GM23338 (cell line): ENCODE results near the gene CRKL. TPM values are rescaled to one million over a fixed set of nuclear protein-coding genes. Genes with fewer than 3 reads are reported as not detected.

Experiments
- ATAC-seq: fragments of 200-7000 bp; cut with Tn5 transposase; 3 replicates; pipeline ENCODE4 v1.9.1; 2020
- DNase-seq: peaks from one replicate; pipeline ENCODE4 v3.0.0-alpha.2; 2015; ENCODE audit warnings: low spot score
- H2AFZ ChIP-seq: fragments of 200-600 bp; sonication (generic); 2 replicates; pipeline ENCODE4 v1.8.0; 2016; ENCODE audit warnings: antibody characterized with exemption, mild to moderate bottlenecking, moderate library complexity
- H3F3A ChIP-seq: fragments of 200-600 bp; sonication (generic); replicated peaks from 2 replicates; pipeline ENCODE4 v1.8.0; 2017; ENCODE audit warnings: antibody characterized with exemption, mixed run types, low read depth
- H3K27ac ChIP-seq: fragments of 200-600 bp; sonication (generic); 2 replicates; pipeline ENCODE4 v1.6.1; 2016; ENCODE audit warnings: low read depth
- H3K27me3 ChIP-seq: fragments of 200-600 bp; sonication (generic); 2 replicates; pipeline ENCODE4 v1.8.0; 2016; ENCODE audit warnings: mild to moderate bottlenecking, mixed run types, moderate library complexity; ENCODE audit not compliant: insufficient read depth
- H3K36me3 ChIP-seq: fragments of 200-600 bp; sonication (generic); 2 replicates; pipeline ENCODE4 v1.8.0; 2016; ENCODE audit warnings: mild to moderate bottlenecking; ENCODE audit not compliant: insufficient read depth
- H3K4me1 ChIP-seq: fragments of 200-600 bp; sonication (generic); 2 replicates; pipeline ENCODE4 v1.8.0; 2016; ENCODE audit warnings: mild to moderate bottlenecking, moderate library complexity; ENCODE audit not compliant: insufficient read depth
- H3K4me2 ChIP-seq: fragments of 200-600 bp; sonication (generic); 2 replicates; pipeline ENCODE4 v1.7.1; 2017; ENCODE audit warnings: mixed run types
- H3K4me3 ChIP-seq: fragments of 200-600 bp; sonication (generic); 2 replicates; pipeline ENCODE4 v1.6.1; 2016; ENCODE audit warnings: mixed run types
- H3K79me2 ChIP-seq: fragments of 200-600 bp; sonication (generic); replicated peaks from 2 replicates; pipeline ENCODE4 v1.8.0; 2017; ENCODE audit warnings: mild to moderate bottlenecking; ENCODE audit not compliant: insufficient read depth
- H3K9me2 ChIP-seq: fragments of 200-600 bp; sonication (generic); 2 replicates; pipeline ENCODE4 v1.8.0; 2017; ENCODE audit not compliant: insufficient read depth
- H4K20me1 ChIP-seq: fragments of 200-600 bp; sonication (generic); replicated peaks from 2 replicates; pipeline ENCODE4 v1.8.0; 2017; ENCODE audit warnings: mild to moderate bottlenecking; ENCODE audit not compliant: insufficient read depth
- H3K27ac Mint-ChIP-seq: 2 replicates; pipeline ENCODE4 v1.8.0; 2020; ENCODE audit warnings: inconsistent platforms, mild to moderate bottlenecking, moderate library complexity, mixed read lengths
- H3K27me3 Mint-ChIP-seq: 3 replicates; pipeline ENCODE4 v1.8.0; 2022; ENCODE audit warnings: low read depth, mild to moderate bottlenecking, moderate library complexity, mixed read lengths, inconsistent platforms; ENCODE audit not compliant: insufficient read depth, poor library complexity
- H3K36me3 Mint-ChIP-seq: 3 replicates; pipeline ENCODE4 v1.8.0; 2021; ENCODE audit warnings: low read depth, mild to moderate bottlenecking, inconsistent platforms, moderate library complexity, mixed read lengths
- H3K4me1 Mint-ChIP-seq: 3 replicates; pipeline ENCODE4 v1.8.0; 2020; ENCODE audit warnings: mild to moderate bottlenecking, inconsistent platforms, mixed read lengths
- H3K4me3 Mint-ChIP-seq: 3 replicates; pipeline ENCODE4 v1.8.0; 2021; ENCODE audit warnings: moderate library complexity, mild to moderate bottlenecking, inconsistent platforms, mixed read lengths
- H3K9me3 Mint-ChIP-seq: 3 replicates; pipeline ENCODE4 v1.8.0; 2020; ENCODE audit warnings: moderate library complexity, mild to moderate bottlenecking, inconsistent platforms, mixed read lengths
- ETS1 ChIP-seq: IDR thresholded peaks from 2 replicates; pipeline ENCODE4 v1.6.1; 2016; ENCODE audit warnings: antibody characterized with exemption
- EZH2phosphoT487 ChIP-seq: fragments of 200-600 bp; sonication (generic); IDR thresholded peaks from one replicate; pipeline ENCODE4 v1.8.1; 2018; ENCODE audit warnings: antibody characterized with exemption; ENCODE audit not compliant: unreplicated experiment
- NANOG ChIP-seq: IDR thresholded peaks from 2 replicates; pipeline ENCODE4 v1.6.1; 2016; ENCODE audit warnings: antibody characterized with exemption, borderline replicate concordance
- POLR2AphosphoS5 ChIP-seq: IDR thresholded peaks from 2 replicates; pipeline ENCODE4 v1.6.1; 2016; ENCODE audit warnings: antibody characterized with exemption, low read depth
- REST ChIP-seq: IDR thresholded peaks from one replicate; pipeline ENCODE4 v1.6.1; 2018; ENCODE audit warnings: antibody characterized with exemption; ENCODE audit not compliant: unreplicated experiment
- STAT1 ChIP-seq: IDR thresholded peaks from one replicate; pipeline ENCODE4 v1.6.1; 2016; ENCODE audit warnings: antibody characterized with exemption; ENCODE audit not compliant: unreplicated experiment
- ZNF462 ChIP-seq: fragments of 250-450 bp; sonication (Bioruptor Pico); IDR thresholded peaks from 2 replicates; pipeline ENCODE4 v1.5.0; 2020; ENCODE audit warnings: mild to moderate bottlenecking, moderate library complexity
- polyA plus RNA-seq: library from polyadenylated mRNA; unstranded; fragments of >200 nt; fragmentation: Nextera tagmentation; extraction: Ambion mirVana; gene quantifications from 2 replicates; pipeline ENCODE4 v1.2.1, GENCODE V29; 2016
- total RNA-seq: library from RNA; depleted of rRNA; stranded (reverse); fragments of >200 nt; shearing (Covaris generic); gene quantifications from 2 replicates; pipeline ENCODE4 v1.2.3, GENCODE V29; 2014

The CRKL gene
- total and polyA plus RNA-seq, 2 experiments from 2014 or later, result 39.5 to 104 TPM

- DNase-seq, result no peak
- no peak for TF ChIP-seq STAT1
- no peak for TF ChIP-seq ETS1
- Histone ChIP-seq H2AFZ (no peak overlapping the region), H3K79me2 (no peaks in the 10 kb centered on the region), H3K27ac (no peak overlapping the region), H3K9me2 (no peaks in the 10 kb centered on the region), H3K27me3 (peaks cover 33% of the 10 kb centered on the region), H4K20me1 (no peaks in the 10 kb centered on the region; the same call in 1 of the 2 replicates), H3K4me3 (no peak overlapping the region), H3K4me2 (no peak overlapping the region), H3K36me3 (no peaks in the 10 kb centered on the region), H3K4me1 (no peaks in the 10 kb centered on the region; the same call in 1 of the 2 replicates), H3F3A (no peaks in the 10 kb centered on the region)
- no peak overlapping the region for H3K27ac Mint-ChIP-seq
- no peaks in the 10 kb centered on the region; the same call in 2 of the 3 replicates for H3K36me3 Mint-ChIP-seq
- no peak overlapping the region for H3K4me3 Mint-ChIP-seq
- peaks cover 29% of the 10 kb centered on the region for H3K27me3 Mint-ChIP-seq
- ATAC-seq, result no peak
- H3K4me1 Mint-ChIP-seq, result peaks cover 10% of the 10 kb centered on the region; the same call in 2 of the 3 replicates
- peaks cover 6% of the 10 kb centered on the region; the same call in 2 of the 3 replicates for H3K9me3 Mint-ChIP-seq
Observed at GRCh38 chr22:20972933-20973577, 55.8 kb downstream of the CRKL start.

GRCh38 chr22:20973634-20974286 lies 56.6 kb downstream of the CRKL start:
- Histone ChIP-seq H3K27ac (no peak overlapping the region), H2AFZ (no peak overlapping the region), H3K79me2 (no peaks in the 10 kb centered on the region), H3F3A (no peaks in the 10 kb centered on the region), H3K36me3 (no peaks in the 10 kb centered on the region; the same call in 1 of the 2 replicates), H4K20me1 (no peaks in the 10 kb centered on the region; the same call in 1 of the 2 replicates), H3K4me1 (no peaks in the 10 kb centered on the region), H3K4me2 (no peak overlapping the region), H3K27me3 (peaks cover 26% of the 10 kb centered on the region), H3K4me3 (no peak overlapping the region), H3K9me2 (0 out of 2 replicates have a peak, but pooled peaks cover 3% of the 10 kb centered on the region)
- Mint-ChIP-seq H3K36me3 (peaks cover 3% of the 10 kb centered on the region; the same call in 1 of the 3 replicates), H3K4me1 (peaks cover 3% of the 10 kb centered on the region; the same call in 2 of the 3 replicates), H3K4me3 (no peak overlapping the region), H3K9me3 (peaks cover 11% of the 10 kb centered on the region), H3K27ac (no peak overlapping the region), H3K27me3 (peaks cover 24% of the 10 kb centered on the region)
- ATAC-seq (peak; percentile 21), DNase-seq (no peak)
- no peak for TF ChIP-seq POLR2AphosphoS5
- TF ChIP-seq REST, result no peak
- TF ChIP-seq EZH2phosphoT487, result no peak
- TF ChIP-seq ZNF462 (CRISPR knock-in tag), result no peak
- TF ChIP-seq STAT1, result no peak
- TF ChIP-seq NANOG, result no peak
- TF ChIP-seq ETS1, result no peak
